GM23338 (cell line): ENCODE results near the gene CEACAM21. TPM values are rescaled to one million over a fixed set of nuclear protein-coding genes. Genes with fewer than 3 reads are reported as not detected.

Experiments used
- ATAC-seq: fragments of 200-7000 bp; cut with Tn5 transposase; 3 replicates; pipeline ENCODE4 v1.9.1; 2020
- DNase-seq: peaks from one replicate; pipeline ENCODE4 v3.0.0-alpha.2; 2015; ENCODE audit warnings: low spot score
- H2AFZ ChIP-seq: fragments of 200-600 bp; sonication (generic); 2 replicates; pipeline ENCODE4 v1.8.0; 2016; ENCODE audit warnings: antibody characterized with exemption, mild to moderate bottlenecking, moderate library complexity
- H3F3A ChIP-seq: fragments of 200-600 bp; sonication (generic); replicated peaks from 2 replicates; pipeline ENCODE4 v1.8.0; 2017; ENCODE audit warnings: antibody characterized with exemption, mixed run types, low read depth
- H3K27ac ChIP-seq: fragments of 200-600 bp; sonication (generic); 2 replicates; pipeline ENCODE4 v1.6.1; 2016; ENCODE audit warnings: low read depth
- H3K27me3 ChIP-seq: fragments of 200-600 bp; sonication (generic); 2 replicates; pipeline ENCODE4 v1.8.0; 2016; ENCODE audit warnings: mild to moderate bottlenecking, mixed run types, moderate library complexity; ENCODE audit not compliant: insufficient read depth
- H3K36me3 ChIP-seq: fragments of 200-600 bp; sonication (generic); 2 replicates; pipeline ENCODE4 v1.8.0; 2016; ENCODE audit warnings: mild to moderate bottlenecking; ENCODE audit not compliant: insufficient read depth
- H3K4me1 ChIP-seq: fragments of 200-600 bp; sonication (generic); 2 replicates; pipeline ENCODE4 v1.8.0; 2016; ENCODE audit warnings: mild to moderate bottlenecking, moderate library complexity; ENCODE audit not compliant: insufficient read depth
- H3K4me2 ChIP-seq: fragments of 200-600 bp; sonication (generic); 2 replicates; pipeline ENCODE4 v1.7.1; 2017; ENCODE audit warnings: mixed run types
- H3K4me3 ChIP-seq: fragments of 200-600 bp; sonication (generic); 2 replicates; pipeline ENCODE4 v1.6.1; 2016; ENCODE audit warnings: mixed run types
- H3K79me2 ChIP-seq: fragments of 200-600 bp; sonication (generic); replicated peaks from 2 replicates; pipeline ENCODE4 v1.8.0; 2017; ENCODE audit warnings: mild to moderate bottlenecking; ENCODE audit not compliant: insufficient read depth
- H3K9me2 ChIP-seq: fragments of 200-600 bp; sonication (generic); 2 replicates; pipeline ENCODE4 v1.8.0; 2017; ENCODE audit not compliant: insufficient read depth
- H4K20me1 ChIP-seq: fragments of 200-600 bp; sonication (generic); replicated peaks from 2 replicates; pipeline ENCODE4 v1.8.0; 2017; ENCODE audit warnings: mild to moderate bottlenecking; ENCODE audit not compliant: insufficient read depth
- H3K27ac Mint-ChIP-seq: 2 replicates; pipeline ENCODE4 v1.8.0; 2020; ENCODE audit warnings: inconsistent platforms, mild to moderate bottlenecking, moderate library complexity, mixed read lengths
- H3K27me3 Mint-ChIP-seq: 3 replicates; pipeline ENCODE4 v1.8.0; 2022; ENCODE audit warnings: low read depth, mild to moderate bottlenecking, moderate library complexity, mixed read lengths, inconsistent platforms; ENCODE audit not compliant: insufficient read depth, poor library complexity
- H3K36me3 Mint-ChIP-seq: 3 replicates; pipeline ENCODE4 v1.8.0; 2021; ENCODE audit warnings: low read depth, mild to moderate bottlenecking, inconsistent platforms, moderate library complexity, mixed read lengths
- H3K4me1 Mint-ChIP-seq: 3 replicates; pipeline ENCODE4 v1.8.0; 2020; ENCODE audit warnings: mild to moderate bottlenecking, inconsistent platforms, mixed read lengths
- H3K4me3 Mint-ChIP-seq: 3 replicates; pipeline ENCODE4 v1.8.0; 2021; ENCODE audit warnings: moderate library complexity, mild to moderate bottlenecking, inconsistent platforms, mixed read lengths
- H3K9me3 Mint-ChIP-seq: 3 replicates; pipeline ENCODE4 v1.8.0; 2020; ENCODE audit warnings: moderate library complexity, mild to moderate bottlenecking, inconsistent platforms, mixed read lengths
- CREB1 ChIP-seq: fragments of 250-450 bp; sonication (Bioruptor Pico); IDR thresholded peaks from 2 replicates; pipeline ENCODE4 v1.5.0; 2020; ENCODE audit warnings: low read depth, mild to moderate bottlenecking, moderate library complexity
- EZH2 ChIP-seq: fragments of 200-600 bp; sonication (generic); IDR thresholded peaks from one replicate; pipeline ENCODE4 v1.8.0; 2017; ENCODE audit warnings: antibody characterized with exemption, mild to moderate bottlenecking, low read depth; ENCODE audit not compliant: unreplicated experiment
- JUNB ChIP-seq: IDR thresholded peaks from one replicate; pipeline ENCODE4 v1.6.1; 2016; ENCODE audit warnings: antibody characterized with exemption; ENCODE audit not compliant: unreplicated experiment
- NANOG ChIP-seq: IDR thresholded peaks from 2 replicates; pipeline ENCODE4 v1.6.1; 2016; ENCODE audit warnings: antibody characterized with exemption, borderline replicate concordance
- POLR2AphosphoS5 ChIP-seq: IDR thresholded peaks from 2 replicates; pipeline ENCODE4 v1.6.1; 2016; ENCODE audit warnings: antibody characterized with exemption, low read depth
- ZNF114 ChIP-seq: fragments of 250-450 bp; sonication (Bioruptor Pico); IDR thresholded peaks from 2 replicates; pipeline ENCODE4 v1.5.0; 2020; ENCODE audit warnings: mild to moderate bottlenecking, moderate library complexity
- ZNF331 ChIP-seq: fragments of 250-450 bp; sonication (Bioruptor Pico); IDR thresholded peaks from 2 replicates; pipeline ENCODE4 v1.5.0; 2020; ENCODE audit warnings: low read depth, mild to moderate bottlenecking, moderate library complexity
- polyA plus RNA-seq: library from polyadenylated mRNA; unstranded; fragments of >200 nt; fragmentation: Nextera tagmentation; extraction: Ambion mirVana; gene quantifications from 2 replicates; pipeline ENCODE4 v1.2.1, GENCODE V29; 2016
- total RNA-seq: library from RNA; depleted of rRNA; stranded (reverse); fragments of >200 nt; shearing (Covaris generic); gene quantifications from 2 replicates; pipeline ENCODE4 v1.2.3, GENCODE V29; 2014
- TF ChIP-seq, protein P1 (sequence below): fragments of 250-450 bp; sonication (Bioruptor Pico); IDR thresholded peaks from 2 replicates; pipeline ENCODE4 v1.5.0; 2020; ENCODE audit warnings: mild to moderate bottlenecking, moderate library complexity
- TF ChIP-seq, protein P2 (sequence below): IDR thresholded peaks from 2 replicates; pipeline ENCODE4 v1.6.1; 2016; ENCODE audit warnings: antibody characterized with exemption

The CEACAM21 gene
- total and polyA plus RNA-seq, 2 experiments from 2014 or later: not detected

GRCh38 chr19:41542622-41543021 is 33.3 kb upstream of the CEACAM21 start:
- H3K4me1 Mint-ChIP-seq: peaks cover 15% of the 10 kb centered on the region
- Histone ChIP-seq H3K9me2 (no peaks in the 10 kb centered on the region), H3K4me1 (peaks cover 3% of the 10 kb centered on the region; the same call in 1 of the 2 replicates), H3K4me3 (no peak overlapping the region), H3F3A (no peaks in the 10 kb centered on the region), H3K27me3 (no peaks in the 10 kb centered on the region), H3K36me3 (no peaks in the 10 kb centered on the region), H2AFZ (peak overlapping the region; percentile 67), H3K4me2 (0 out of 2 replicates have a peak overlapping the region, but pooled peaks have one; percentile 39), H3K27ac (no peak overlapping the region), H3K79me2 (no peaks in the 10 kb centered on the region), H4K20me1 (no peaks in the 10 kb centered on the region)
- peaks cover 11% of the 10 kb centered on the region for H3K27me3 Mint-ChIP-seq
- DNase-seq: no peak
- ATAC-seq: no peak
- H3K9me3 Mint-ChIP-seq: peaks cover 3% of the 10 kb centered on the region; the same call in 1 of the 3 replicates
- H3K36me3 Mint-ChIP-seq: no peaks in the 10 kb centered on the region
- no peak for TF ChIP-seq ZNF331 (CRISPR knock-in tag)
- TF ChIP-seq, protein P1, sequence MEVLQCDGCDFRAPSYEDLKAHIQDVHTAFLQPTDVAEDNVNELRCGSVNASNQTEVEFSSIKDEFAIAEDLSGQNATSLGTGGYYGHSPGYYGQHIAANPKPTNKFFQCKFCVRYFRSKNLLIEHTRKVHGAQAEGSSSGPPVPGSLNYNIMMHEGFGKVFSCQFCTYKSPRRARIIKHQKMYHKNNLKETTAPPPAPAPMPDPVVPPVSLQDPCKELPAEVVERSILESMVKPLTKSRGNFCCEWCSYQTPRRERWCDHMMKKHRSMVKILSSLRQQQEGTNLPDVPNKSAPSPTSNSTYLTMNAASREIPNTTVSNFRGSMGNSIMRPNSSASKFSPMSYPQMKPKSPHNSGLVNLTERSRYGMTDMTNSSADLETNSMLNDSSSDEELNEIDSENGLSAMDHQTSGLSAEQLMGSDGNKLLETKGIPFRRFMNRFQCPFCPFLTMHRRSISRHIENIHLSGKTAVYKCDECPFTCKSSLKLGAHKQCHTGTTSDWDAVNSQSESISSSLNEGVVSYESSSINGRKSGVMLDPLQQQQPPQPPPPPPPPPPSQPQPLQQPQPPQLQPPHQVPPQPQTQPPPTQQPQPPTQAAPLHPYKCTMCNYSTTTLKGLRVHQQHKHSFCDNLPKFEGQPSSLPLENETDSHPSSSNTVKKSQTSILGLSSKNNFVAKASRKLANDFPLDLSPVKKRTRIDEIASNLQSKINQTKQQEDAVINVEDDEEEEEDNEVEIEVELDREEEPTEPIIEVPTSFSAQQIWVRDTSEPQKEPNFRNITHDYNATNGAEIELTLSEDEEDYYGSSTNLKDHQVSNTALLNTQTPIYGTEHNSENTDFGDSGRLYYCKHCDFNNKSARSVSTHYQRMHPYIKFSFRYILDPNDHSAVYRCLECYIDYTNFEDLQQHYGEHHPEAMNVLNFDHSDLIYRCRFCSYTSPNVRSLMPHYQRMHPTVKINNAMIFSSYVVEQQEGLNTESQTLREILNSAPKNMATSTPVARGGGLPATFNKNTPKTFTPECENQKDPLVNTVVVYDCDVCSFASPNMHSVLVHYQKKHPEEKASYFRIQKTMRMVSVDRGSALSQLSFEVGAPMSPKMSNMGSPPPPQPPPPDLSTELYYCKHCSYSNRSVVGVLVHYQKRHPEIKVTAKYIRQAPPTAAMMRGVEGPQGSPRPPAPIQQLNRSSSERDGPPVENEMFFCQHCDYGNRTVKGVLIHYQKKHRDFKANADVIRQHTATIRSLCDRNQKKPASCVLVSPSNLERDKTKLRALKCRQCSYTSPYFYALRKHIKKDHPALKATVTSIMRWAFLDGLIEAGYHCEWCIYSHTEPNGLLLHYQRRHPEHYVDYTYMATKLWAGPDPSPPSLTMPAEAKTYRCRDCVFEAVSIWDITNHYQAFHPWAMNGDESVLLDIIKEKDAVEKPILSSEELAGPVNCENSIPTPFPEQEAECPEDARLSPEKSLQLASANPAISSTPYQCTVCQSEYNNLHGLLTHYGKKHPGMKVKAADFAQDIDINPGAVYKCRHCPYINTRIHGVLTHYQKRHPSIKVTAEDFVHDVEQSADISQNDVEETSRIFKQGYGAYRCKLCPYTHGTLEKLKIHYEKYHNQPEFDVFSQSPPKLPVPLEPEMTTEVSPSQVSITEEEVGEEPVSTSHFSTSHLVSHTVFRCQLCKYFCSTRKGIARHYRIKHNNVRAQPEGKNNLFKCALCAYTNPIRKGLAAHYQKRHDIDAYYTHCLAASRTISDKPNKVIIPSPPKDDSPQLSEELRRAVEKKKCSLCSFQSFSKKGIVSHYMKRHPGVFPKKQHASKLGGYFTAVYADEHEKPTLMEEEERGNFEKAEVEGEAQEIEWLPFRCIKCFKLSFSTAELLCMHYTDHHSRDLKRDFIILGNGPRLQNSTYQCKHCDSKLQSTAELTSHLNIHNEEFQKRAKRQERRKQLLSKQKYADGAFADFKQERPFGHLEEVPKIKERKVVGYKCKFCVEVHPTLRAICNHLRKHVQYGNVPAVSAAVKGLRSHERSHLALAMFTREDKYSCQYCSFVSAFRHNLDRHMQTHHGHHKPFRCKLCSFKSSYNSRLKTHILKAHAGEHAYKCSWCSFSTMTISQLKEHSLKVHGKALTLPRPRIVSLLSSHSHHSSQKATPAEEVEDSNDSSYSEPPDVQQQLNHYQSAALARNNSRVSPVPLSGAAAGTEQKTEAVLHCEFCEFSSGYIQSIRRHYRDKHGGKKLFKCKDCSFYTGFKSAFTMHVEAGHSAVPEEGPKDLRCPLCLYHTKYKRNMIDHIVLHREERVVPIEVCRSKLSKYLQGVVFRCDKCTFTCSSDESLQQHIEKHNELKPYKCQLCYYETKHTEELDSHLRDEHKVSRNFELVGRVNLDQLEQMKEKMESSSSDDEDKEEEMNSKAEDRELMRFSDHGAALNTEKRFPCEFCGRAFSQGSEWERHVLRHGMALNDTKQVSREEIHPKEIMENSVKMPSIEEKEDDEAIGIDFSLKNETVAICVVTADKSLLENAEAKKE: no peak
- no peak for TF ChIP-seq CREB1 (CRISPR knock-in tag)
- no peak for TF ChIP-seq JUNB
- no peak for TF ChIP-seq EZH2
- no peak for TF ChIP-seq ZNF114 (CRISPR knock-in tag)
- no peak for TF ChIP-seq POLR2AphosphoS5
- TF ChIP-seq NANOG: no peak
- TF ChIP-seq, protein P2, sequence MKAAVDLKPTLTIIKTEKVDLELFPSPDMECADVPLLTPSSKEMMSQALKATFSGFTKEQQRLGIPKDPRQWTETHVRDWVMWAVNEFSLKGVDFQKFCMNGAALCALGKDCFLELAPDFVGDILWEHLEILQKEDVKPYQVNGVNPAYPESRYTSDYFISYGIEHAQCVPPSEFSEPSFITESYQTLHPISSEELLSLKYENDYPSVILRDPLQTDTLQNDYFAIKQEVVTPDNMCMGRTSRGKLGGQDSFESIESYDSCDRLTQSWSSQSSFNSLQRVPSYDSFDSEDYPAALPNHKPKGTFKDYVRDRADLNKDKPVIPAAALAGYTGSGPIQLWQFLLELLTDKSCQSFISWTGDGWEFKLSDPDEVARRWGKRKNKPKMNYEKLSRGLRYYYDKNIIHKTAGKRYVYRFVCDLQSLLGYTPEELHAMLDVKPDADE: no peak
- H3K27ac Mint-ChIP-seq: no peak overlapping the region
- no peak overlapping the region for H3K4me3 Mint-ChIP-seq
